HG03175 (cell line): ENCODE results near the gene THSD7A.

Source experiments
- ATAC-seq: cut with Tn5 transposase; IDR thresholded peaks from one replicate; pipeline ENCODE4 v1.9.1; 2021; ENCODE audit warnings: mild to moderate bottlenecking, moderate library complexity; ENCODE audit not compliant: unreplicated experiment

THSD7A gene

DNA sequence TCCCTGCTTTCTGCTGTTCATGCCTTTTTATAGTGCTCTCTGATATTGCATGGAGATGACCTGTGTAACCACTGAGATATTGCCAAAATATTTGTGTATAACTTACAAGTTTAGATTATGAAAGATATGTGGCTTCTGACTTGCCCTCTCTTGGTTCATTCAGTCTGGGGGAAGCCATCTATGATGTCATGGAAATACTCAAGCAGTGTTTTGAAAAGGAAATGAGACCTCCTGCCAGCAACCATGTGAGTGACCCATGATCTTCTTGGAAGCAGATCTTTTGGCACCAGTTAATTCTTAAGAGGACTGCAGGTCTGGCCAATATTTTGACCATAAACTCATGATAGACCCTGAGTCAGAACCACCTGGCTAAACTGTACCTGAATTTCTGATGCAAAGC is 183.0 kb downstream of the THSD7A start:
- ATAC-seq = no peak

- no peak for ATAC-seq
Observed at GRCh38 chr7:11648101-11648500, 183.9 kb downstream of the THSD7A start.

DNA sequence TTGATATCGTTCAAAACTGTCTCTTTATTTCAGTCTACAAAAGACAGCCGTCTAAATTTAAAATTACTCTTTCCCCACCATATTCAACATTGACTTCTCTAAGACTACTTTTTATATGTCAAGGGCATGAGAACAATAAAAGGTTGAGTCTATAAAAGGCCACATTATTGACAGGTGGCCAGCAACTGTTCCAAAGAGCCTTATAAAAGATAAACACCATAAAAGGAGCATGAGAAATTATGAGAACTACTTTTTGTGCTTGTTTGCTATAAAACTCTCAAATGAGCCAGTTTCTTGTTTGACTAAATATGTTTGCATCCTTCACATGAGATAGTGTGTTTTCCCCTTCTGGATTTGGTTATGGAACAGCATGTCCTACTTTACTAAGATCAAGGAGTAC is 189.2 kb downstream of the THSD7A start:
- ATAC-seq = no peak

- ATAC-seq = no peak
Observed at GRCh38 chr7:11642276-11642675, 189.7 kb downstream of the THSD7A start.

DNA sequence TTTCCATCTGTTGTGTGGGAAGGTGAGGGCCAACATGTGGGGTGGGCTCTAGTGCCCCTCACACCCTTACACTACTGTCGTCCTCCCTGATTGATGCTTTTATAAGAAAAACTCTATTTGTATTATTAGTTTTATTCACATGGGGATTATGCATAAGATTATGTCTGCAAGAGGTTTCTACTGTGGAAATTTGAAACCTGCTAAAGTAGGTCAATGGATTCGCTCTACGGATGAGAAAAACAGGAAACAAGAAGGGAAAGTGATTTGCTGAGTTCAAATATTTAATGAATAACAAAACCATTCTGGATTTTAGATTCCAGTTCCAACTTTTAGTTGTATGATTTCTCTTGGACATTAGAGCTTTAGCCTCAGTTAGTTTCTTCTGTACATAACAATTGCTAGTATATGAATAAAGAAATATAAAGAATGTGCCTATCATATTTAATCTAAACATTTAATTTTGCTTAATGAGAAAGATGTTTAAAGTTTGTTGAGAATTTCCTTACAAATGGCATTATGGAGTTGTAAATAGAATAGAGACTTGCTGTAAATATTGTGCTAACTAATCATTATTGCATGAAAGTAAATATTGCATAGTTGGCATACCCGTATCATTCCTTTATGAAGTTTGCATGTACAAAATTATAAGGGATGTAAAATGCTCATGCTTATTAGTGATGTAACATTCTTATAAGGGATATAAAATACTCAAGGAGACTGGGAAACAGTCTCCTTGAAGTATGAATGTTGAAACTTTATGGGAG is 193.8 kb downstream of the THSD7A start:
- no peak for ATAC-seq

GRCh38 chr7:11636274-11636673 is 195.7 kb downstream of the THSD7A start:
- ATAC-seq = no peak

GRCh38 chr7:11633310-11633709 is 198.7 kb downstream of the THSD7A start:
- no peak for ATAC-seq

GRCh38 chr7:11630355-11630754 is 201.6 kb downstream of the THSD7A start:
- no peak for ATAC-seq

DNA sequence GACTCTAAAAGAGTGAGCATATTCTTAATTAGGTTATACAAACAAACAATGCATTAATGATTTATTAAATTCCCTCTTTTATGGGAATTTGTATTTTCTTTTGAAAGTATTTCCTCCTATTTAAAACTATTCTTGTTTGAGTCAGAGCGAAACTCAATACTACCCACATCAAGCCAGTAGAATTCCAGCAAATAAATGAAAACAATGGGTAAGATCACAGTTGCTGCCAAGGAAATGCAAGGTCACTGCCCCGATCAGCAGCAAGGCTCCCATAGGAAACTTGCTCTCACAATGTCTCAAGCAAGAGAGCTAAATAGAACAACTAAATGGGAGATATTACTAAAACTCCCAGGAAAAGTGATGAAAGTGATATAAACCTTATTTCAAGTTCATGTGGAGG is 206.3 kb downstream of the THSD7A start:
- no peak for ATAC-seq

DNA sequence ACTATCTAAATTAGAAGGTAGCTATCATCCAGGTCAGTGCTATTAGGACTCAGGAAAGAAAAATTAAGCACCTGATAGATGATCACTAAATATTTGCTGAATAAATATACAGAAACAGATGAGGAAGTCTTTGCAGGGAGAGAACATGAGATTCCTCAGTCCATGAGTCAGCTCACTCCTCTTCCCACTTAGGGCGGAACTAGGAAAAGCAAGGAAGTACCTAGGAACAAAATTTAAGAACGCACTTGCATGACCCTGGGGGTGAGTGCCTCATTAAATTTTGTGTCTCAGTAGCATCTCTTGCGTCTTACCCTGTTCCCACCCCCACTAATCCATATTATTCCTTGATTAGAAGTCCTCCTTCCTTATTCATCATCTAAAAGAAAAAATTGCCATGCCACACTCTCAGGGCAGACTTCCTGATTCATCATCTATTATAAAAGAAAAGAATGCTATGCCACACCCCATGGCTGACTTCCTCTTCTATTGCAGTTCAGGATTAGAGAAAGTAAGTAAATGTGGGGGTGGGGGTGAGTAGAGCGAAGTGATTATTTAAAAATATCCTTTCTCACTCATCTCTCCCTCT is 208.8 kb downstream of the THSD7A start:
- ATAC-seq = no peak

- no peak for ATAC-seq
Observed at GRCh38 chr7:11620406-11621253, 211.4 kb downstream of the THSD7A start.

DNA sequence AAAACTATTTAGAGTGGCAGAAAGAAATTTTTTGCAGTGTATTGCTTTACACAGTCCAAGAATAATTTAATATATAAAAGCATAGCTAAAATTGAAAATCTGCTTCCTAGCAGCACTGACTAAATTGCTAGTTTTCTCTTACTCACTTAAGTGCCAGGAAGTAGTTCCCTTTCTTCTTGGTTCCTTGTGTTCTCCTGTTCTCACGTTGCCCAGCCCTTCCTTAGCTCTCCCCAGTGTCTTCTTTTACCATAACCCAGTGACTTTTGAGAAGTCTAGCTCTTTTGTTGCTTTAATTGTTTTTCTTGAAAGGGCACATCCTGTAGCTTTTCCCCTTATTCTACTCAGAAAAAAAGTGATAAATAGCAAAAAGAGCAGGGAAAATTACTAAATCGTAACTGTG is 215.5 kb downstream of the THSD7A start:
- ATAC-seq = no peak

DNA sequence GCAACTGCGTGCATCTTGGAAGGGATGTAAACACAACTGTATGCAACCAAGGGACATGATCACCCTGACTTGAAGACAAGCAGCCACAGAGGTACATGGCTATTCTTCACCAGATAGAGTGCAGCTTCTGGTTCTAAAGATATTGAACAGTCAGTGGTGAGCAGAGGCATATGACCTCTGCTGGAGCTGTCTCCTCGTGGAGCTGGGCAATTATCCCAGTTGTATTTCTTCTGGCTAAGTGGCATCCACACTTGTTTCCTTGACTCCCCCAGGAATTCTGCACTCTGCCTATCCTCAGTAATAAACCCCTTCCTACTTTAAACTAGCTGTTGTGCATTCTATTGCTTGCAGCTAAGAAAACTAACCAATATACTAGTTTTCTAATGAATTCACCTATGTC is 216.8 kb downstream of the THSD7A start:
- ATAC-seq = no peak

GRCh38 chr7:11613292-11613930 is 218.6 kb downstream of the THSD7A start:
- peak; percentile 85 for ATAC-seq

DNA sequence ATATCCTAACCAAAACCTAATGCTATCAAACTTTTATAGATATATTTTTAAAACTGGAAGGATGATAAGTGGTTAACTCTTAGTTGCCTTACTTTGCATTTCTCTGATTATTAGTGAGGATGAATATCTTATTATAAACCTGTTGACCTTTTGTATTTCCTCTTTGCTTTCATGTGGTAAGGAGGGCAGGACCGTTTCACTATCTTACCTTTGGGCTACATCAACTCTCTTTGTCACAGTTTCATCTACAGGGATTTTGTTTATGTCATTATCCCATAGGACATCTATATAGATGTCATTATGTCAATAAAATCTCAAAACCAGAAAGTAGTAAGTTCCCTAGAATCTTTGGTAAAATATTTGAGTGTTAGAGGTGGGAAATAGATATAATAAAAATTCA is 219.3 kb downstream of the THSD7A start:
- no peak for ATAC-seq

DNA sequence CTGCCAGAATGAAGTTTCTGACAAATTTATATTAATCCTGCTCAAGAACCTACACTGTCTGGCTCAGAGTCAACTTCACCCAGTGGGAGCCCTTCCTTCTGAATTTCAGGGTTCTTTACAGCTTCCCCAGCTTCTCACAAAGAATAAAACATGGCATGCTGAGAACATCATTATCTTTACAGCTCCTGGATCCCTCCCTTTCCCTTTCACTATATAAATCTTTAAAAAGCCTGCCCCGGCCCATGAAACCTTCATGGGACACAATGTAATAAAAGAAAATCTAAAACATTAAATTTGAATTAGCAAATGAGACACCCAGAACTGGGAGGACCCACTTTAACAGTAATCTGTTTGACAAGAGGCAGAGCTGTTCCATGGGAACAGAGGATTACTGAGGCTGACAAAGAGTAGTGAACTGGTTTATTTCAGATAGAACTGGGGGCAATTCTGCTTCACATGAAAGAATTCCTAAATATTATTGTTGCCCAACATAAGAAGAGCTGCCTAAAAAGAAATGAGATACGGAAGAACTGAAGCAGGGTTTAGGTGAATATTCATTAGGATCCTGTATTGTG is 222.8 kb downstream of the THSD7A start:
- ATAC-seq = no peak

GRCh38 chr7:11607686-11608085 is 224.3 kb downstream of the THSD7A start:
- no peak for ATAC-seq

- no peak for ATAC-seq
Observed at GRCh38 chr7:11605749-11606148, 226.2 kb downstream of the THSD7A start.

DNA sequence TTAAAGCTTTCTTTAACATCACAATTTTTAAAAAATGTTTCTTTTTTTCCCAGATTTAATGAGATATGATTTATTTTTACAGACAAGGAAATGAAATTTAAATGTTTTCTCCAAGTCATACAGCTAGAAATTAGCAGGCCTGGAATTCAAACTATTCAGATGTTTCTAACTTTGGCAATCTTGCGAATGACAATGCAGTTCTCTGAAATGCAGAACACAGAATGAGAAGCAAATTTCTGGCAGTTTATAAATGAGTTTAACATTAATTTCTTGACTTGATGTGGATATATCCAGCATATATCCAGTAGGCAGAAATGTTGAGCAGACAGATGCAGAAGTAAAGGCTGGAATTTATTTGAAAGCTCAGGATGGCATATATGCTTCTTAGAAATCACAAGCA is 227.5 kb downstream of the THSD7A start:
- no peak for ATAC-seq

DNA sequence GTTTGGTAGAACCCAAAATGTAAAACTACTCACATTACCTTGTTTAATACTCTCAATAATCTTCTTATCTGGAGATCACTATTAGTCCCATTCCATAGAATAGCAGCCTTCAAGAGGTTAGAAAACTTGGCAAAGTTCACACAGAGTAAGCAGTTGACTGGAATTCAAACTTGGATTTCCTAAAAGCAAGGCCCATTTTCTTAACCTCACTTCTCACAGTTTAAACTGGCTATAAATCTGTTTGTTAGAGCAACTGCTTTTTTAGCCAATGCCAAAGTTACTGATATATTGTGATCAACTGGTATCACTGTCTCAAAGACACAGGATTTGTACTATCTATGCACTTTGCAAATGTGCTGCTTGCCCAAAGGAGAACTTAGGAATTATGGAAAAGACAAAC is 230.2 kb downstream of the THSD7A start:
- ATAC-seq = no peak

- no peak for ATAC-seq
Observed at GRCh38 chr7:11593322-11593721, 238.7 kb downstream of the THSD7A start.
